Activated naive CD4-positive, alpha-beta T cell treated with anti-CD3 and anti-CD28 coated beads, Interleukin-2, amount 50 U/mL, for 72 hours (primary cell): Measurements from ENCODE around the gene PPP2R2D. TPM values are rescaled to one million over a fixed set of nuclear protein-coding genes. Genes with fewer than 3 reads are reported as not detected.

ENCODE experiments used
- ATAC-seq, 2 donors: fragments of 150-1000 bp; cut with Tn5 transposase; 2 replicates each; pipeline ENCODE4 v1.10.0; 2021; ENCODE audit warnings: mild to moderate bottlenecking in 2 of 2, moderate library complexity in 2 of 2
- DNase-seq, 2 donors: peaks; one replicate each; pipeline ENCODE4 v3.0.0; 2021 to 2022; ENCODE audit warnings: low spot score in 2 of 2
- H3K27ac Mint-ChIP-seq, 2 donors: one replicate each; pipeline ENCODE4 v1.8.0; 2022; ENCODE audit warnings: mild to moderate bottlenecking in 2 of 2, mixed read lengths in 2 of 2
- H3K36me3 Mint-ChIP-seq, 2 donors: one replicate each; pipeline ENCODE4 v1.8.0; 2022; ENCODE audit warnings: mixed read lengths in 2 of 2
- H3K9me3 Mint-ChIP-seq, 2 donors: one replicate each; pipeline ENCODE4 v1.8.0; 2022; ENCODE audit warnings: mixed read lengths in 2 of 2
- total RNA-seq, 2 donors: library from RNA; stranded (reverse); gene quantifications; one replicate each; pipeline ENCODE4 v1.2.3, GENCODE V29; 2022

Gene PPP2R2D
- total RNA-seq, 2 donors from 2014 or later, result 36.2 to 41.6 TPM

GRCh38 chr10:131860806-131861440, 39.9 kb upstream of the PPP2R2D start:
- peak in 1 of 2 donors; percentile 25 for DNase-seq
- no peaks in the 10 kb centered on the region for H3K36me3 Mint-ChIP-seq
- H3K27ac Mint-ChIP-seq, result no peak overlapping the region
- ATAC-seq, result no peak
- H3K9me3 Mint-ChIP-seq, result no peaks in the 10 kb centered on the region

DNA sequence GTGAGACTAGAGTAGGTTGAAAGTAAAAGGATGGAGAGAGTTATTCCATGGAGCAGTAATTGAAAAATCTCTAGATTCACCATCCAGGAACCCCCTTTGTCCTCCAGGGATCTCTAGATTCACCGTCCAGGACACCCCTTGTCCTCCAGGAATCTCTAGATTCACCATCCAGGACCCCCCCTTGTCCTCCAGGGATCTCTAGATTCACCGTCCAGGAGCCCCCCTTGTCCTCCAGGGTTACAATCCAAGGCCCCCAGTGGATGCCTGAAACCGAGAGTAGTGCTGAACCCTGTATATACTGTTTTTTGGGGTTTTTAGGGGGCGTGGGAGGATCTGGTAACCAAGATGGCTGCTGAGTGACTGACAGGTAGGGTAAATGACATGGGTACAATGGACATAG, 38.3 kb upstream of the PPP2R2D start:
- H3K27ac Mint-ChIP-seq, result no peak overlapping the region
- no peaks in the 10 kb centered on the region for H3K9me3 Mint-ChIP-seq
- ATAC-seq, result no peak

DNA sequence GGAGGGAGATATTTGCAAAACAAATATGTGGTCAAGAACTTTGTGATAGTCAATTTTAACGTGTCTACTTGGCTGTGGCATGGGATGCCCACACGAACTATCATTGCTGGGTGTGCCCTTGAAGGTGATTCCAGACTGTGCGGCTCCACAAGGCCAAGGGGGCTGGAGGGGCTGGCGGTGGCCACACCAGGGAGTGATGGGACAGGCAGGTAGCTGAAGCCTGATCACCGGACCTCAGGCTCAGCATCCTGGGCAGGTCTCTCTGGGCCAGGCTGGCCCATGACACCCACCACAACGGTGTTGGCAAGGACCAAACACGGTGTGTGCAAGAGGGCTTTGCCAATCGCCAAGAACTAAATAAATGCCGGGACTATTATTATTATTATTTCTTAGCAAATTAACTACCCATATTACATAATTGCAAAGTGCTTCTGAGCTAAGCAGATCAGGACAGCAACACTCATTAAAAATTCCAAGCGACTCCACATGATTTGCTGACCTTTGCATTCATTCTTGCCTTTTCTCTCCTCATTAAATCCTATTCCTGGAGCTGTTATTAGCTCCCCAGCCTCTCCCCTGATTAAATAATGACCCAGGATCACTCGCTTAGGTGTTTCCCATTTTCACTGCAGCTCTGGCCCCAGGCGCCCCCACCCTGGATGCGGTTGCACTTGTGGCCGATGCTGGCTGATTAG, 35.4 kb upstream of the PPP2R2D start:
- no peak for DNase-seq
- H3K27ac Mint-ChIP-seq, result no peak overlapping the region
- H3K36me3 Mint-ChIP-seq, result no peaks in the 10 kb centered on the region
- no peaks in the 10 kb centered on the region for H3K9me3 Mint-ChIP-seq
- ATAC-seq, result no peak

More for the DNA sequence above, 38.3 kb upstream of the PPP2R2D start:
- H3K36me3 Mint-ChIP-seq, result no peaks in the 10 kb centered on the region
- DNase-seq, result no peak

DNA sequence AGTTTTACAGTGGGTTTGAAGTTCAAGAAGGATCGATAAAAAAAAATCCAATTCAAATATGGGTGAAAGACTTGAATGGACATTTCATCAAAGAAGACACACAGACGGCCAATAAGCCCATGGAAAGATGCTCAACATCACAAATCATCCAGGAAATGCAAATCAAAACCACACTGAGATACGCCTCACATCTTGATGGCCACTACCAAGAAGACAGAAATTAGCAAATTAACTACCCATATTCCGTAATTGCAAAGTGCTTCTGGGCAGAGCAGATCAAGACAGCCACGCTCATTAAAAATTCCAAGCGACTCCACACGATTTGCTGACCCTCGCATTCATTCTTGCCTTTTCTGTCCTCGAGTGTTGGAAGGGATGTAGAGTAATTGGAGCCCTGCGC, 34.1 kb upstream of the PPP2R2D start:
- Mint-ChIP-seq H3K36me3 (no peaks in the 10 kb centered on the region), H3K9me3 (no peaks in the 10 kb centered on the region), H3K27ac (no peak overlapping the region)
- DNase-seq, result no peak
- no peak for ATAC-seq

DNA sequence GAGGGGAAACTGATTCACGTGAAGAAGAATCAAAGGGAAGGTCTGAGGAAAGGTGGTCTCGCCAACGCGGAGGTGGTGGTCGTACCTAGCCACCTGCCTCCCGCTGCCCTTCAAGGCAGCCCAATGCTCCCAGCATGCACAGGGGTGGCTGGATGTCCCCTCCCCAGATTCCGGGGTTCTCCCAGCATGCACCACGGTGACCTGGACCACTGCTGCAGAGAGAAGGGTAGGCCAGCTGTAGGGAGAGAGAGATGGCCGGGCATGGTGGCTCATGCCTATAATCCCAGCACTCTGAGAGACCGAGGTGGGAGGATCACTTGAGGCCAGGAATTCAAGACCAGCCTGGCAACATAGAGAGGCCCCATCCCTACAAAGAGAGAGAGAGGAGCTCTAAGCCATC, 32.4 kb upstream of the PPP2R2D start:
- ATAC-seq, result no peak
- H3K36me3 Mint-ChIP-seq, result no peaks in the 10 kb centered on the region
- no peak overlapping the region for H3K27ac Mint-ChIP-seq
- H3K9me3 Mint-ChIP-seq, result no peaks in the 10 kb centered on the region
- no peak for DNase-seq

GRCh38 chr10:131869344-131869743, 31.5 kb upstream of the PPP2R2D start:
- Mint-ChIP-seq H3K36me3 (no peaks in the 10 kb centered on the region), H3K9me3 (no peaks in the 10 kb centered on the region), H3K27ac (no peak overlapping the region)
- ATAC-seq (no peak), DNase-seq (no peak)

DNA sequence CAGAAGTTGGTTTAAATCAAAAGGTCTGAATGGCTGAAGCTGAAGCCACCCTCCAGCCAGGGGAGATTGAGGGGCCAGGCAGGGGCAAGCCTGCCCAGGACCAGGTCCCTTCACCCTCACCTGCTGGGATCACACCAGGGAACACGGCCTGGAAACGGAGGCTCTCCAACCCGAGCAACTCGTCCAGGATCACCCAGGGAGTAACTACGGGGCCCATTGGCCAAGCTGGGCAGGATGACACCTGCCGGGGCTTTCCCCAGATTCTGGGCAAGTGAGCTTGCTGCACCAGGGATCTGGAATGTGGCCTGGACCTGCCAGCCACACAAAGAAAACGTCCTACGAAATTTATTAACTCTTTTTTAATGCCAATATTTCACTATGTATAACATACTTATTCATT, 30.4 kb upstream of the PPP2R2D start:
- Mint-ChIP-seq H3K27ac (no peak overlapping the region), H3K9me3 (no peaks in the 10 kb centered on the region), H3K36me3 (no peaks in the 10 kb centered on the region)
- no peak for DNase-seq
- ATAC-seq, result no peak

DNA sequence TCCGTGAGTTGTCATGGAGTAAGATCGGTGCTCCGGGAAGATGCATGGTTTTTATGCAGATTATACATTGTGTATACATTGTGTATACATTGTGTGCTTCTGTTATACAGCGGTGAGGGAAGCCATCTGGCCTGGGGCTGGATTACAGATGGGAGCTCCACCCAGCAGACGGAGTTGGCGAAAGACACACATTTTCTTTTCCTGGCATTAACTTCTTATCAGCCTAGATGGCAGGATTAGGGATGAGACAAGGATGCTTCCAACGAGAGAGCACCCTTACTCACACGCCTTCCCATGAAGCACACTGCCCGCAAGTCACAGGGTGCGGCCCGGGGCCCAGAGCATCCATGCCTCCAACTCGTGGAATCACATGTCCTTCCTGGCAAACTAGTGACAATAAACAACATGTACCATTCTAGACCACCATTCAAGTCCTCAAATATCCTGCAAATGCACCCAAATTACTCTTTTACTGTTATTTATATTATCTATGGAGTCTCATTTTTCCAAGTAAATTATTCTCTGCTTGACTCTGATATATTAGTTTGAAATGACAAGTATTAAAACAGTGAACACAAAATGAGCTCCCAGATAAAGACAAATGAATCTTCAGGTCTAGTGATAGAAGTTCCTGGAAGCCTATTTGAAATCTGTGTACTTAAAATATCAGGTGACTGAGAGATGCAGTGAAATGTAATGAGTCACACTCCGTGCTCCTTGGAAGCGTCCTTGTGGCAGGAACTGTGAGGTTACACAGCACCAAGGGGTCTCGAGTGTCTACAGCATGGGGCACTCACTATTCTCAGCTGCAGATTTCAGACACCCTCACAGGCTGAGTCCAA, 29.8 kb upstream of the PPP2R2D start:
- DNase-seq (no peak), ATAC-seq (no peak)
- Mint-ChIP-seq H3K9me3 (no peaks in the 10 kb centered on the region), H3K36me3 (no peaks in the 10 kb centered on the region), H3K27ac (no peak overlapping the region)

- Mint-ChIP-seq H3K27ac (no peak overlapping the region), H3K36me3 (no peaks in the 10 kb centered on the region), H3K9me3 (no peaks in the 10 kb centered on the region)
- ATAC-seq (no peak), DNase-seq (no peak)
Observed at GRCh38 chr10:131871673-131872005, 29.2 kb upstream of the PPP2R2D start.

DNA sequence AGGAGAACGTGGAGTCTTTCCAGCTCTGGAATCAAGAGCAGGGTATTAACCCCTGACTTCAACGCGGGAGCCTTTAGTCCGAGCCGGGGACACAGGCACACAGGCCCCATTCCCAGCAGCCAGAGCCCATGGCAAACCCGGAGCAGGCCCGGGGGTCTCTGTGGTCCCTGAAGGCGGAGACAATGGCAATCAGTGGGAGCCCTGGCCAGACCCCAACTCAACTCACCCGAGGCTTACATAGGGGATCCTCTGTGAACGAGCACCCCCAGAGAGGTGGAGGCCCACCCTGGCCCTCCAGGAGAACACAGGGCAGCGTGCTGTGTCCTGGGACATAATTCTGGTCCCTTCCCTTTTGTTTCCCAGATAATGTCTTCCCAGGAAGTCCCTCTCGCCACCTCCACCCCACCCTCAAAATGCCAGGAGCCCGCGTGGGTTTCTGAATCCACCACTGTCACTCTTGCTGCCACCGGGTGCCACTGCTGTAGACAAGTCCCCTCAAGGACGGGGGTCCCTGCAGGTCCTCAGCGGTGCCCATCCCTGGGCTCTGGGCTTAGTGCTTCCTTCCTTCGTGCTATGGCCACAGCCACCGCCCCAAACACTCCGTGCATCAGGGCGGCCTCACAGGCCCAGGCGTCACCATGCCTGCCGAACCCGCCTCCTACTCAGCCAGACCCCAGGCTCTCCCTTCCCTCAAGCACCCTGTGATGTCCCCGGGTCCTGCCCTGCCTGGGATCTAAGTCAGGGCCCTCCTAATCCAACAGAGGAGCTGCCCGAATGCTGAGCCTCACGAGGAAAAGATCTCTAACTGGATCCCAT, 28.6 kb upstream of the PPP2R2D start:
- H3K36me3 Mint-ChIP-seq, result no peaks in the 10 kb centered on the region
- H3K9me3 Mint-ChIP-seq, result no peaks in the 10 kb centered on the region
- no peak for DNase-seq
- ATAC-seq, result no peak
- no peak overlapping the region for H3K27ac Mint-ChIP-seq

DNA sequence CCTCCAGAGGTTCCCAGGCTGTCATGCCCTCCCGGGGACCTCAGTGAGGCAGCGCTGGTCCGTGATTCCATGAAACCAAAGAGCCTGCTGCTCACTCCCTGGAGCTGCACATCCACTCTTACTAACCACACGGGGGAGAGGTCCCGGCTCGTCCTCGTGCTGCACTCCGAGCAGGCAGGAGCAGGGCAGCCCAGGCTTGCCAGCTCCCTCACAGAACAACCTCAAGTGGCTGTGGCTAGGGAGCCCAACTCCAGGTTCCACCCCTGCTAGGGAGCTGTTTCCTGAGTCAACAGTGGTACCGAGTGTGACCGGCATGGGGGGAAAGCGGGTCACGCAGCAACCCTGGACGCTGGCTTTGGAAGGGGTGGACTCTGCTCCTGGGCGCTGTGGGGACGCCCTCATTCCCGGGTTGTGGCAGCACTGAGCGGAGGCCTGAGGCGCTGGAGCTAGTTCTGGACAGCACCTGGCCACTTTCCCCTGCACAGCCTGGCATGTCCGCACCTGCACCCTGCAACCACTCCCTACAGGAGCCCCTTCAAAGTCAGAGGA, 27.9 kb upstream of the PPP2R2D start:
- no peaks in the 10 kb centered on the region for H3K9me3 Mint-ChIP-seq
- ATAC-seq, result no peak
- no peaks in the 10 kb centered on the region for H3K36me3 Mint-ChIP-seq
- H3K27ac Mint-ChIP-seq, result no peak overlapping the region
- DNase-seq, result no peak

DNA sequence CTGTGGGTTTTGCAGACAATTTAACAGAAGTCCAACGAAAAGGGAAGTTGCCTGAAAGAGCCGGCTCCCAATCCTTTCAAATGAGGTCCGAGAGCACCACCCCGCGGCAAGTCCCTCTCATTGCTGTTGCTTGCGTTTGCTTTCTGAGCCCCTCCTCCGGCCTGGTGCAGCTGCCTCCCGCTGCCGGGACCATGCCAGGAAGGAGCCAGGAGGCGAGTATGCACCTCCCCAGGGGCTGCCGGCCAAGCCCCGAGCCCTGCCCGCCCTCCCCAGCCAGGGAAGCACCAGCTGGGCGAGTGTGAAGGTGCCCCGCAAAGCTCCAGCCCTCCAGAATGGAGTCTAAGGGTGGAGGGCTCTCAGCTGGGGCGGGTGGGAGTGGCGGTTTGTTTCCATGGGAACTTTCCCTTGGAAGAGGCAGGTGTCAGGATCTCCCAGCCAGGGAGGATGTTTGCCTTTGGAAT, 25.8 kb upstream of the PPP2R2D start:
- Mint-ChIP-seq H3K27ac (no peak overlapping the region), H3K36me3 (no peaks in the 10 kb centered on the region), H3K9me3 (no peaks in the 10 kb centered on the region)
- peak in 1 of 2 donors; percentile 77 for DNase-seq
- peak; percentile 57 to 80 for ATAC-seq

DNA sequence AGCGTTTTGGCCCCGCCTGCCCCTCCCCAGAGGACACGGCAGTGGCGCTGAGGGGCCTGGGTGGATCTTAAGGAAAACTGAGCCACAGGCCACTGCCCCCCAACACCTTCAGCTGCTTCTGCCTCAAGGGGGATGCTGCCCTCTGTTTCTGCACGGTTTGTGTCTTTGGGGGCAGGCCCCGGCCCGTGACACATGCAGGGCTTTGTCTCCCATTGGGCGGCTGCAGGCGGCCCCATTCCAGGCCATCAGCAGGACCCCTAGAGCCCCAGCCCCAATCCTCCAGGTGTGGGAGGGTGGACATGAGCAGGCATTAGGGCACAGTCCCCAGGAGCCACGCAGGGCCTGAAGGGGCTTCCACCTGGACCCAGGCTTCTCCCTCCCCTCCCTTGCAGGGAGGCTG, 25.3 kb upstream of the PPP2R2D start:
- Mint-ChIP-seq H3K27ac (no peak overlapping the region), H3K36me3 (no peaks in the 10 kb centered on the region), H3K9me3 (no peaks in the 10 kb centered on the region)
- ATAC-seq (no peak), DNase-seq (no peak)

DNA sequence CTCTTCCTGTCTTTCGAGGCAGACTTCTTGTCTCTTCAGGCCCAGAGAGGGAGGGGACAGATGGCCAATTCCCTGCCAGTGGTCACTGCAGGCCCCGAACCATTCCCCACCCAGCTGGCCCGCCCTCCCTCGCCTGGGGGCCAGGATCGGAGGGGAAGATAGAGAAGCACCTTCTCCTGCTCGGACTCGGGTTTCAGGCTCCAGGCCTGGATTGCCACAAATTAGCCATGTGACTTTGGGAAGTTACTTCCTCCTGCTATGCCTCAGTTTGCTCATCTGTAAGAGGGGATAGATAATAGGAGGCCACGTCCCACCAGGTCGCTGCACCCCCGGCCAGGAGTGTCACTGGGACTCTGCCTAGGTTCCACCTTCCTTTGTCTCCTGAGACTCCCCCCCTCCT, 24.8 kb upstream of the PPP2R2D start:
- Mint-ChIP-seq H3K36me3 (no peaks in the 10 kb centered on the region), H3K27ac (no peak overlapping the region), H3K9me3 (no peaks in the 10 kb centered on the region)
- ATAC-seq (no peak), DNase-seq (no peak)

GRCh38 chr10:131876508-131876907, 24.3 kb upstream of the PPP2R2D start:
- no peaks in the 10 kb centered on the region for H3K36me3 Mint-ChIP-seq
- no peaks in the 10 kb centered on the region for H3K9me3 Mint-ChIP-seq
- H3K27ac Mint-ChIP-seq, result no peak overlapping the region
- ATAC-seq (no peak), DNase-seq (no peak)

- Mint-ChIP-seq H3K27ac (no peak overlapping the region), H3K9me3 (no peaks in the 10 kb centered on the region), H3K36me3 (no peaks in the 10 kb centered on the region)
- ATAC-seq, result no peak
- DNase-seq, result no peak
Observed at GRCh38 chr10:131880016-131880590, 20.7 kb upstream of the PPP2R2D start.
